Adrenal gland (tissue), 12 donors: Measurements from ENCODE around the gene FRY. TPM values are rescaled to one million over a fixed set of nuclear protein-coding genes. Genes with fewer than 3 reads are reported as not detected.
A peak's percentile ranks its signal among the peaks of the same experiment; 100 is the strongest.

Source experiments
- DNase-seq, 7 donors: peaks; one replicate each; pipeline ENCODE4 v3.0.0-alpha.2; 2019 to 2020
- H3K27ac ChIP-seq, 5 donors: fragments of 200-600 bp; sonication (generic) in 4 of 5; 1 replicate in 3 of 5; 2 replicates in 2 of 5; pipeline versions ENCODE4 v1.5.1 to v1.8.0; 2016 to 2020; ENCODE audit warnings: mild to moderate bottlenecking in 1 of 5
- H3K27me3 ChIP-seq: fragments of 200-600 bp; 2 replicates; pipeline ENCODE4 v1.8.0; 2021
- H3K36me3 ChIP-seq, 2 donors: fragments of 200-600 bp; replicated peaks in 1 of 2; 1 replicate in 1 of 2; 2 replicates in 1 of 2; pipeline versions ENCODE4 v1.5.1 to v1.8.0; 2018 to 2022
- H3K4me1 ChIP-seq, 2 donors: fragments of 200-600 bp; replicated peaks in 1 of 2; 1 replicate in 1 of 2; 2 replicates in 1 of 2; pipeline versions ENCODE4 v1.5.1 to v1.8.0; 2018 to 2021
- H3K4me3 ChIP-seq, 4 donors: fragments of 200-600 bp; sonication (generic) in 3 of 4; one replicate each; pipeline ENCODE4 v1.5.1; 2016 to 2018
- H3K9me3 ChIP-seq, 3 donors: fragments of 200-600 bp; sonication (generic) in 1 of 3; replicated peaks in 1 of 3; 1 replicate in 2 of 3; 2 replicates in 1 of 3; pipeline versions ENCODE4 v1.5.1 to v1.8.0; 2016 to 2021
- CTCF ChIP-seq, 6 experiments: fragments of 450-650 bp in 4 of 6; fragments of 200-600 bp in 2 of 6; sonication (generic) in 1 of 6; IDR thresholded peaks; 1 replicate in 5 of 6; 2 replicates in 1 of 6; pipeline versions ENCODE4 v1.5.1 to v1.8.0; 2016 to 2021; ENCODE audit warnings: antibody characterized with exemption in 6 of 6, mild to moderate bottlenecking in 2 of 6, moderate library complexity in 1 of 6
- POLR2A ChIP-seq, 2 donors: fragments of 450-650 bp; IDR thresholded peaks; one replicate each; pipeline ENCODE4 v1.6.1; 2017; ENCODE audit warnings: antibody characterized with exemption in 2 of 2, mild to moderate bottlenecking in 2 of 2, moderate library complexity in 1 of 2
- WGBS, 4 donors: extraction: QIAGEN DNeasy Blood & Tissue Kit in 2 of 4; methylation state at CpG; one replicate each; pipeline versions ENCODE4 v1.1.5 to v1.1.7; 2013 to 2017; 5-methylcytosine and 5-hydroxymethylcytosine counted together
- intact Hi-C, 2 donors: fragments of 100-400 bp; cut with DNase I; formaldehyde crosslinking; loops; one replicate each; pipeline versions ENCODE4 v1.14.1 to v1.15.0; 2022 to 2023
- polyA plus RNA-seq, 3 donors: library from polyadenylated mRNA; stranded (reverse); fragments of 200-250 nt in 2 of 3; fragments of 350-450 nt in 1 of 3; fragmentation: Illumina TruSeq in 1 of 3; extraction: RNeasy Lipid Tissue Mini Kit (QIAGEN cat#74804) in 1 of 3; gene quantifications; one replicate each; pipeline ENCODE4 v1.2.3, GENCODE V29; 2013 to 2014
- total RNA-seq, 9 donors: library from RNA; depleted of rRNA in 4 of 9; stranded (reverse); fragments of >200 nt in 4 of 9; fragments of 120-200 nt in 1 of 9; fragmentation: NEBNext Ultra II Directional in 1 of 9; extraction: Animal tissue kit (Norgen Biotek cat#: 25700) in 1 of 9; gene quantifications; one replicate each; pipeline versions ENCODE4 v1.1.0 to v1.2.4, GENCODE V29; 2013 to 2023
- donor health status: healthy with polysubstance abuse.
- donor health status: Bipolar disorder and iron deficiency.
- donor health status: DM: yes; HTN: yes; CAD: no.
- donor health status: DM: no; HTN: no; CAD: no.
- donor health status: DM: no; HTN: no; CAD: no.
- donor health status: DM: yes; HTN: yes; CAD: no.

Gene FRY
- total and polyA plus RNA-seq, 12 donors = 1.5 to 17.2 (median 7.3) TPM

GRCh38 chr13:32316501-32316900 lies 284.9 kb downstream of the FRY start:
- peak overlapping the region in 1 of 4 donors; percentile 66 for H3K4me3 ChIP-seq
- no peaks in the 10 kb centered on the region for H3K4me1 ChIP-seq
- 68 to 80% (median 73%) methylated on average over 6 of the region's 6 CpGs for WGBS, 4 donors
- TF ChIP-seq POLR2A (IDR thresholded peaks at IDR 0.05) (no peak), CTCF (IDR thresholded peaks at IDR 0.05) (no peak)
- no peaks in the 10 kb centered on the region for H3K36me3 ChIP-seq
- H3K27ac ChIP-seq = peak overlapping the region in 2 of 5 donors; percentile 93 to 95
- H3K27me3 ChIP-seq = no peaks in the 10 kb centered on the region
- no peaks in the 10 kb centered on the region for H3K9me3 ChIP-seq
- no peak for DNase-seq
- intact Hi-C loops = loop anchor here (10.0 kb wide), 2 partner anchors 302 to 402 kb away; no protein-coding TSS in a partner anchor

GRCh38 chr13:32317716-32318465 lies 286.3 kb downstream of the FRY start:
- TF ChIP-seq POLR2A (IDR thresholded peaks at IDR 0.05) = no peak
- no peaks in the 10 kb centered on the region for H3K27me3 ChIP-seq

GRCh38 chr13:32320528-32320927 lies 289.0 kb downstream of the FRY start:
- Histone ChIP-seq H3K36me3 (no peaks in the 10 kb centered on the region), H3K9me3 (no peaks in the 10 kb centered on the region), H3K4me1 (no peaks in the 10 kb centered on the region), H3K4me3 (no peak overlapping the region), H3K27me3 (no peaks in the 10 kb centered on the region), H3K27ac (no peak overlapping the region)
- DNase-seq = no peak
- TF ChIP-seq POLR2A (IDR thresholded peaks at IDR 0.05) (no peak), CTCF (IDR thresholded peaks at IDR 0.05) (no peak)
- 76 to 90% (median 86%) methylated on average over 4 of the region's 4 CpGs for WGBS, 4 donors
- intact Hi-C loops = no loop called here

More at GRCh38 chr13:32317716-32318465, 286.3 kb downstream of the FRY start:
- Histone ChIP-seq H3K36me3 (no peaks in the 10 kb centered on the region), H3K9me3 (no peaks in the 10 kb centered on the region), H3K4me3 (no peak overlapping the region), H3K4me1 (no peaks in the 10 kb centered on the region), H3K27ac (no peak overlapping the region)
- DNase-seq = no peak
- 84 to 91% (median 87%) methylated on average over 2 of the region's 2 CpGs for WGBS, 4 donors
- intact Hi-C loops = loop anchor here (10.0 kb wide), 2 partner anchors 303 to 403 kb away; no protein-coding TSS in a partner anchor

GRCh38 chr13:32323912-32324311 lies 292.3 kb downstream of the FRY start:
- TF ChIP-seq CTCF (IDR thresholded peaks at IDR 0.05) (no peak), POLR2A (IDR thresholded peaks at IDR 0.05) (no peak)
- no peak overlapping the region for H3K27ac ChIP-seq
- intact Hi-C loops = no loop called here

GRCh38 chr13:32330441-32330840 lies 298.9 kb downstream of the FRY start:
- Histone ChIP-seq H3K27ac (no peak overlapping the region), H3K9me3 (no peaks in the 10 kb centered on the region), H3K4me3 (no peak overlapping the region), H3K4me1 (no peaks in the 10 kb centered on the region), H3K36me3 (no peaks in the 10 kb centered on the region), H3K27me3 (no peaks in the 10 kb centered on the region)
- WGBS, 4 donors = 88 to 96% (median 92%) methylated on average over 2 of the region's 2 CpGs
- DNase-seq = no peak
- intact Hi-C loops = no loop called here
- TF ChIP-seq CTCF (IDR thresholded peaks at IDR 0.05) = no peak
- no peak for TF ChIP-seq POLR2A (IDR thresholded peaks at IDR 0.05)

More at GRCh38 chr13:32323912-32324311, 292.3 kb downstream of the FRY start:
- DNase-seq = no peak
- Histone ChIP-seq H3K4me1 (no peaks in the 10 kb centered on the region), H3K27me3 (no peaks in the 10 kb centered on the region), H3K36me3 (no peaks in the 10 kb centered on the region), H3K9me3 (no peaks in the 10 kb centered on the region), H3K4me3 (no peak overlapping the region)
